Lung (tissue), 12 donors: ENCODE data around the gene PITRM1. TPM values are rescaled to one million over a fixed set of nuclear protein-coding genes. Genes with fewer than 3 reads are reported as not detected.

ENCODE experiments used
- ATAC-seq: fragments of 200-7000 bp; cut with Tn5 transposase; one replicate; pipeline ENCODE4 v1.9.1; 2020; ENCODE audit warnings: moderate number of reproducible peaks; ENCODE audit not compliant: insufficient read depth, low FRiP score
- DNase-seq, 3 donors: peaks; one replicate each; pipeline ENCODE4 v3.0.0-alpha.2; 2013 to 2017
- H3K27ac ChIP-seq, 2 donors: one replicate each; pipeline ENCODE4 v1.5.1; 2013; ENCODE audit warnings: mild to moderate bottlenecking in 2 of 2, moderate library complexity in 2 of 2, control low read depth in 1 of 2, inconsistent platforms in 1 of 2, low read depth in 1 of 2, low read length in 1 of 2
- H3K27me3 ChIP-seq, 3 donors: one replicate each; pipeline ENCODE4 v1.5.1; 2013; ENCODE audit warnings: low read length in 2 of 3; ENCODE audit not compliant: control insufficient read depth in 3 of 3, insufficient read depth in 3 of 3
- H3K36me3 ChIP-seq, 4 donors: one replicate each; pipeline ENCODE4 v1.5.1; 2013; ENCODE audit warnings: low read length in 4 of 4, mild to moderate bottlenecking in 1 of 4, moderate library complexity in 1 of 4; ENCODE audit not compliant: control insufficient read depth in 4 of 4, insufficient read depth in 4 of 4
- H3K4me1 ChIP-seq, 5 donors: one replicate each; pipeline ENCODE4 v1.5.1; 2013; ENCODE audit warnings: low read length in 5 of 5, mild to moderate bottlenecking in 2 of 5, moderate library complexity in 1 of 5; ENCODE audit not compliant: control insufficient read depth in 5 of 5, insufficient read depth in 5 of 5
- H3K4me3 ChIP-seq: one replicate; pipeline ENCODE4 v1.5.1; 2013; ENCODE audit warnings: mild to moderate bottlenecking, control low read depth, moderate library complexity
- H3K9ac ChIP-seq, 2 donors: one replicate each; pipeline ENCODE4 v1.5.1; 2013; ENCODE audit warnings: low read length in 2 of 2, control low read depth in 1 of 2; ENCODE audit not compliant: insufficient read depth in 1 of 2
- H3K9me3 ChIP-seq, 4 donors: one replicate each; pipeline ENCODE4 v1.5.1; 2013; ENCODE audit warnings: low read length in 3 of 4, mild to moderate bottlenecking in 1 of 4, moderate library complexity in 1 of 4; ENCODE audit not compliant: control insufficient read depth in 4 of 4, insufficient read depth in 3 of 4
- CTCF ChIP-seq: IDR thresholded peaks from 2 replicates; pipeline ENCODE4 v1.5.1; 2012; ENCODE audit warnings: mild to moderate bottlenecking; ENCODE audit errors: control extremely low read depth, extremely low read depth
- WGBS, 2 donors: extraction: QIAGEN DNeasy Blood & Tissue Kit; methylation state at CpG; one replicate each; pipeline ENCODE4 v1.1.7; 2013; 5-methylcytosine and 5-hydroxymethylcytosine counted together
- polyA plus RNA-seq, 2 donors: library from polyadenylated mRNA; stranded (reverse); fragments of 200-250 nt; gene quantifications; one replicate each; pipeline ENCODE4 v1.2.1, GENCODE V29; 2013
- total RNA-seq, 2 donors: library from RNA; depleted of rRNA in 1 of 2; stranded (reverse); fragments of >200 nt in 1 of 2; gene quantifications; one replicate each; pipeline ENCODE4 v1.2.1, GENCODE V29; 2014 to 2021
- donor health status: control.
- donor health status: control.
- donor health status: Bipolar disorder and iron deficiency.
- donor health status: healthy.
- donor health status: DM: yes; HTN: yes; CAD: no.

The PITRM1 gene
- total and polyA plus RNA-seq, 4 donors: 46.5 to 88.5 (median 60.7) TPM

DNA sequence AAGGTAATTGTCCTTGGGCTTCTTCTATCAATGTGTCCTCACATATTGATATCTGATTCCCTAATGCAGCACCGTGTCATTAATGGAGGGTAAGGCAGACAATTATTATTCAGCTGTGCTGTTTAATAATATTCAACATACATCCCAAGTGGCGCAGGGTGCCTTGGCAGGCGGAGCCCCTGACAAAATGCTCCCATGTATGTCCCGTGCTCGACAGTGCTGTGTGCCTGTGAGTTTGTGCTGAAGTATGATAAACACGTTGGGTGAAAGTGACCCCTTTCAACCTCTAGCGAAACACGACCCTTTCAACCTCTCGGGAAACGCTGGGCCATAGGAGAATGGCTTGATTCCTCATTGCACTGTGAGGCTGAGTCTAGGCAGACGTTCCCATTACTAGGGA, 73.9 kb downstream of the PITRM1 start:
- Histone ChIP-seq H3K9me3 (no peaks in the 10 kb centered on the region), H3K4me3 (no peak overlapping the region), H3K9ac (no peak overlapping the region), H3K36me3 (peaks cover 0 to 13% (median 0%) of the 10 kb centered on the region in 4 donors), H3K27ac (no peak overlapping the region), H3K27me3 (no peaks in the 10 kb centered on the region), H3K4me1 (peaks cover 3 to 22% (median 14%) of the 10 kb centered on the region in 5 donors)
- no peak for TF ChIP-seq CTCF
- WGBS, 2 donors: 87% methylated on average over 11 of the region's 11 CpGs
- ATAC-seq: no peak
- DNase-seq: no peak

GRCh38 chr10:3097160-3097559, 75.4 kb downstream of the PITRM1 start:
- ATAC-seq (no peak), DNase-seq (no peak)
- TF ChIP-seq CTCF: no peak
- Histone ChIP-seq H3K9me3 (no peaks in the 10 kb centered on the region), H3K27me3 (no peaks in the 10 kb centered on the region), H3K4me1 (peaks cover 0 to 28% (median 13%) of the 10 kb centered on the region in 5 donors), H3K27ac (no peak overlapping the region), H3K9ac (no peak overlapping the region), H3K4me3 (no peak overlapping the region), H3K36me3 (peaks cover 0 to 8% (median 0%) of the 10 kb centered on the region in 4 donors)
- 93 to 94% methylated on average over 9 of the region's 9 CpGs for WGBS, 2 donors

- Histone ChIP-seq H3K4me1 (peaks cover 0 to 28% (median 14%) of the 10 kb centered on the region in 5 donors), H3K9me3 (no peaks in the 10 kb centered on the region), H3K27ac (peak overlapping the region; percentile 39 to 70), H3K4me3 (no peak overlapping the region), H3K36me3 (peaks cover 0 to 3% (median 0%) of the 10 kb centered on the region in 4 donors), H3K27me3 (no peaks in the 10 kb centered on the region), H3K9ac (no peak overlapping the region)
- 42 to 60% methylated on average over 16 of the region's 16 CpGs for WGBS, 2 donors
- TF ChIP-seq CTCF: no peak
- ATAC-seq: no peak
- DNase-seq: no peak
Observed at GRCh38 chr10:3096149-3096548, 76.4 kb downstream of the PITRM1 start.
